Measurements from ENCODE around the gene CCR8. TPM values are rescaled to one million over a fixed set of nuclear protein-coding genes. Genes with fewer than 3 reads are reported as not detected.

Gene CCR8
- total RNA-seq, 2 donors from 2014 or later, result not detected

DNA sequence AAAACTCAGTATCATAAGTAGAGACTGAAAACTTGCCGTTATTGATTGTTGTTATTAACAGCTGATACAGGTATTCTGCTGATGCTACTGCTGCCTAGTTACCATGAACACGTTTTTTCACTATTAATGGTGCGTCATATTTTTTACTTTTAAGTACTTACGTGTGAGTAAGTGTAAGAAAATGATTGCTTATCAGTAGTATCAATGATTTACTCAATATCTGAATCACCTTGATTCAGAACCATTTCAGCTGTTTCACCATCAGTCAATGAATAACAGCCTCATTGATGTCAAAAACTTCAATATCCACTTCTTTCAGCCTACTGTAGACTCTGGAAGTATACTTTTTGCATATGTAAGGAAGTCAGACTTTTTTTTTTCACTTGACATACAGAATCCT is 4.7 kb downstream of the CCR8 start:
- H3K4me3 ChIP-seq, result no peak overlapping the region
- TF ChIP-seq POLR2A (IDR thresholded peaks at IDR 0.05) (no peak), POLR2AphosphoS5 (IDR thresholded peaks at IDR 0.05) (no peak)
- TF ChIP-seq, protein P1, sequence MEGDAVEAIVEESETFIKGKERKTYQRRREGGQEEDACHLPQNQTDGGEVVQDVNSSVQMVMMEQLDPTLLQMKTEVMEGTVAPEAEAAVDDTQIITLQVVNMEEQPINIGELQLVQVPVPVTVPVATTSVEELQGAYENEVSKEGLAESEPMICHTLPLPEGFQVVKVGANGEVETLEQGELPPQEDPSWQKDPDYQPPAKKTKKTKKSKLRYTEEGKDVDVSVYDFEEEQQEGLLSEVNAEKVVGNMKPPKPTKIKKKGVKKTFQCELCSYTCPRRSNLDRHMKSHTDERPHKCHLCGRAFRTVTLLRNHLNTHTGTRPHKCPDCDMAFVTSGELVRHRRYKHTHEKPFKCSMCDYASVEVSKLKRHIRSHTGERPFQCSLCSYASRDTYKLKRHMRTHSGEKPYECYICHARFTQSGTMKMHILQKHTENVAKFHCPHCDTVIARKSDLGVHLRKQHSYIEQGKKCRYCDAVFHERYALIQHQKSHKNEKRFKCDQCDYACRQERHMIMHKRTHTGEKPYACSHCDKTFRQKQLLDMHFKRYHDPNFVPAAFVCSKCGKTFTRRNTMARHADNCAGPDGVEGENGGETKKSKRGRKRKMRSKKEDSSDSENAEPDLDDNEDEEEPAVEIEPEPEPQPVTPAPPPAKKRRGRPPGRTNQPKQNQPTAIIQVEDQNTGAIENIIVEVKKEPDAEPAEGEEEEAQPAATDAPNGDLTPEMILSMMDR (IDR thresholded peaks at IDR 0.05), result no peak
- no peaks in the 10 kb centered on the region for H3K4me1 ChIP-seq (replicated peaks)
- H3K36me3 ChIP-seq, result no peaks in the 10 kb centered on the region
- 85% methylated on average over 4 of the region's 4 CpGs for WGBS
- no peaks in the 10 kb centered on the region for H3K27me3 ChIP-seq (replicated peaks; ENCODE audit: insufficient read depth)
- DNase-seq (ENCODE audit: low spot score), result no peak
- H3K27ac ChIP-seq, result no peak overlapping the region
- H3K9me3 ChIP-seq, result no peaks in the 10 kb centered on the region
- intact Hi-C loops (cut with DNase I), result no loop called here

DNA sequence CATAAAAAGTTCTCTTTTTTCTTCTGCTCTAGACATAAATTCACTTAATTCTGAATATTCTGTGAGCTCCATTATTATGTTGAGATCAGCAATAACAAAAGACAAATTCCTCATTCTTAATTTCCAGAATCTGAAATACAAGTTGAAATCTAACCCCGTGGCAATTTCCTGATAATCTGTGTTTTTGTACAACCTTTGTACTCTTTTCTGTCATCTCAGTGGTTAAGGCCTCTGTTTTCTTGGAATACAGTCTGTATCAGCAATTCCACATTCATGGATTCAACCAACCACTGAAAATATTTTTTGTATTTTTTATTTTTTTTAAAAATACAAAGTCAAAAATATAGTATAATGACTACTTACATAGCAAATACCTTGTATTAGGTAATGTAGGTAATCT is 8.7 kb downstream of the CCR8 start:
- no peak for DNase-seq (ENCODE audit: low spot score)

GRCh38 chr3:39339086-39339485 is 9.6 kb downstream of the CCR8 start:
- intact Hi-C loops (cut with DNase I), result no loop called here
- DNase-seq (ENCODE audit: low spot score), result no peak
- H3K4me3 ChIP-seq, result no peak overlapping the region
- H3K27me3 ChIP-seq (replicated peaks; ENCODE audit: insufficient read depth), result no peaks in the 10 kb centered on the region
- H3K27ac ChIP-seq, result no peak overlapping the region
- TF ChIP-seq POLR2A (IDR thresholded peaks at IDR 0.05), result no peak
- no peak for TF ChIP-seq POLR2AphosphoS5 (IDR thresholded peaks at IDR 0.05)
- TF ChIP-seq, protein P1 (IDR thresholded peaks at IDR 0.05), result no peak
- H3K4me1 ChIP-seq (replicated peaks), result no peaks in the 10 kb centered on the region
- H3K9me3 ChIP-seq, result no peaks in the 10 kb centered on the region
- no peaks in the 10 kb centered on the region for H3K36me3 ChIP-seq
- WGBS, result 85% methylated on average over 1 of the region's 1 CpG

More for the DNA sequence above, 8.7 kb downstream of the CCR8 start:
- WGBS, result 97% methylated on average over 1 of the region's 1 CpG
- H3K4me3 ChIP-seq, result no peak overlapping the region
- no peaks in the 10 kb centered on the region for H3K4me1 ChIP-seq (replicated peaks)
- no peaks in the 10 kb centered on the region for H3K27me3 ChIP-seq (replicated peaks; ENCODE audit: insufficient read depth)
- no peak for TF ChIP-seq POLR2AphosphoS5 (IDR thresholded peaks at IDR 0.05)
- no peak for TF ChIP-seq POLR2A (IDR thresholded peaks at IDR 0.05)
- TF ChIP-seq, protein P1 (IDR thresholded peaks at IDR 0.05), result no peak
- no peaks in the 10 kb centered on the region for H3K9me3 ChIP-seq
- no peak overlapping the region for H3K27ac ChIP-seq
- no peaks in the 10 kb centered on the region for H3K36me3 ChIP-seq
- intact Hi-C loops (cut with DNase I), result no loop called here

DNA sequence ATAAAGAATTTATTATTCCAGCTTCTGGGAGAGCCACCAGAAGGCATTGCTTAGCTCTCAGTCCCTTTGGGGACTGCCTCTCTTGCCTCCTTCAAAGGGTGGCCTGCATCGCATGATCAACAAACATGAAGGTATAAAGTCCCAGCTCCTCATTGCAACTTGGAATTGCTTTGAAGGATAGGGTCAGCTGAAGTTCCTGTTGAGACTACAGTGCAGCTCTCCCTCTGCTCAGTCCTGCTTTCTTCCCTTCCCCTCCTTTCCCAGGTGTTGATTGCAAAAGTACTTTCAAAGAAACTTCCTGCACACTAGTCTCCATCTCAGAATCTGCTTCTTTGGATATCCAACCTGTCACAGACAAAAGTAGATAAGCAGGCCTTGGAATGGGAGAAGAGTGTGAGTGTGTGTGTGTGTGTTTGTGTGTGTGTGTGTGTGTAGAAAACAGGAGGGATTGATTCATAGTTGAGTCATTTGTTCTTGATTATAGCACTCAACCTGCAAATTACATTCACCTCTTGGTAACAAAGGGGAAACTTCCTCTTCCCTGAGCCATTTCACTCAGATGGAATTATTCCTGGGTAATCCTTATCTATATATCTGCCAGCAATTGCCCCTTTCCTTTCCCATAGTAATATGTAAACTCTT is 13.7 kb downstream of the CCR8 start:
- intact Hi-C loops (cut with DNase I), result no loop called here
- no peaks in the 10 kb centered on the region for H3K9me3 ChIP-seq
- no peaks in the 10 kb centered on the region for H3K27me3 ChIP-seq (replicated peaks; ENCODE audit: insufficient read depth)
- WGBS, result 95% methylated on average over 1 of the region's 1 CpG
- DNase-seq (ENCODE audit: low spot score), result no peak
- H3K36me3 ChIP-seq, result no peaks in the 10 kb centered on the region
- no peak overlapping the region for H3K4me3 ChIP-seq
- H3K4me1 ChIP-seq (replicated peaks), result no peaks in the 10 kb centered on the region
- H3K27ac ChIP-seq, result no peak overlapping the region
- no peak for TF ChIP-seq POLR2A (IDR thresholded peaks at IDR 0.05)
- TF ChIP-seq, protein P1 (IDR thresholded peaks at IDR 0.05), result no peak
- TF ChIP-seq POLR2AphosphoS5 (IDR thresholded peaks at IDR 0.05), result no peak

GRCh38 chr3:39343760-39344159 is 14.3 kb downstream of the CCR8 start:
- Histone ChIP-seq H3K27me3 (replicated peaks; ENCODE audit: insufficient read depth) (no peaks in the 10 kb centered on the region), H3K36me3 (no peaks in the 10 kb centered on the region), H3K9me3 (no peaks in the 10 kb centered on the region), H3K27ac (no peak overlapping the region), H3K4me1 (replicated peaks) (no peaks in the 10 kb centered on the region), H3K4me3 (no peak overlapping the region)
- TF ChIP-seq POLR2AphosphoS5 (IDR thresholded peaks at IDR 0.05) (no peak), POLR2A (IDR thresholded peaks at IDR 0.05) (no peak)
- TF ChIP-seq, protein P1 (IDR thresholded peaks at IDR 0.05), result no peak
- DNase-seq (ENCODE audit: low spot score), result no peak
- intact Hi-C loops (cut with DNase I), result no loop called here
